Hepatocyte (in vitro differentiated cells): ENCODE results near the gene MPP3. TPM values are rescaled to one million over a fixed set of nuclear protein-coding genes. Genes with fewer than 3 reads are reported as not detected.

Experiments used
- DNase-seq: peaks from one replicate; pipeline ENCODE4 v3.0.0-alpha.2; 2016; ENCODE audit warnings: low spot score
- H2AFZ ChIP-seq: fragments of 200-600 bp; sonication (generic); 2 replicates; pipeline ENCODE4 v1.6.0; 2016; ENCODE audit warnings: antibody characterized with exemption, mild to moderate bottlenecking
- H3K27ac ChIP-seq: fragments of 200-600 bp; sonication (generic); 2 replicates; pipeline ENCODE4 v1.5.1; 2016; ENCODE audit warnings: mild to moderate bottlenecking
- H3K27me3 ChIP-seq: fragments of 200-600 bp; sonication (generic); 2 replicates; pipeline ENCODE4 v1.6.1; 2016
- H3K36me3 ChIP-seq: fragments of 200-600 bp; sonication (generic); replicated peaks from 2 replicates; pipeline ENCODE4 v1.5.1; 2016; ENCODE audit warnings: low read depth; ENCODE audit not compliant: insufficient read depth
- H3K4me1 ChIP-seq: fragments of 200-600 bp; sonication (generic); 2 replicates; pipeline ENCODE4 v1.5.1; 2016; ENCODE audit warnings: mild to moderate bottlenecking, moderate library complexity; ENCODE audit not compliant: insufficient read depth
- H3K4me2 ChIP-seq: fragments of 200-600 bp; sonication (generic); 2 replicates; pipeline ENCODE4 v1.6.0; 2016
- H3K4me3 ChIP-seq: fragments of 200-600 bp; sonication (generic); 2 replicates; pipeline ENCODE4 v1.5.1; 2016; ENCODE audit warnings: mild to moderate bottlenecking
- H3K79me2 ChIP-seq: fragments of 200-600 bp; sonication (generic); 2 replicates; pipeline ENCODE4 v1.6.0; 2017; ENCODE audit warnings: mild to moderate bottlenecking
- H3K9me2 ChIP-seq: fragments of 200-600 bp; sonication (generic); replicated peaks from 2 replicates; pipeline ENCODE4 v1.6.0; 2017; ENCODE audit warnings: mild to moderate bottlenecking; ENCODE audit not compliant: insufficient read depth
- H3K9me3 ChIP-seq: fragments of 200-600 bp; sonication (generic); 2 replicates; pipeline ENCODE4 v1.5.1; 2016; ENCODE audit warnings: low read depth, mild to moderate bottlenecking
- H4K20me1 ChIP-seq: fragments of 200-600 bp; sonication (generic); 2 replicates; pipeline ENCODE4 v1.6.0; 2016; ENCODE audit warnings: mild to moderate bottlenecking; ENCODE audit not compliant: insufficient read depth, poor library complexity, severe bottlenecking
- CTCF ChIP-seq: fragments of 200-600 bp; sonication (generic); IDR thresholded peaks from 2 replicates; pipeline ENCODE4 v1.5.1; 2016; ENCODE audit warnings: antibody characterized with exemption, mild to moderate bottlenecking; ENCODE audit not compliant: poor library complexity
- EZH2 ChIP-seq: fragments of 200-600 bp; sonication (generic); IDR thresholded peaks from 2 replicates; pipeline ENCODE4 v1.6.1; 2016; ENCODE audit warnings: antibody characterized with exemption, mild to moderate bottlenecking, borderline replicate concordance
- EZH2phosphoT487 ChIP-seq: fragments of 200-600 bp; sonication (generic); IDR thresholded peaks from one replicate; pipeline ENCODE4 v1.6.1; 2018; ENCODE audit warnings: antibody characterized with exemption, mild to moderate bottlenecking, low read depth, moderate library complexity; ENCODE audit not compliant: unreplicated experiment, severe bottlenecking
- WGBS: methylation state at CpG from one replicate; pipeline ENCODE4 v1.1.6; 2016; ENCODE audit warnings: low lambda C conversion rate; ENCODE audit errors: missing lambda C conversion rate; 5-methylcytosine and 5-hydroxymethylcytosine counted together
- polyA plus RNA-seq: library from polyadenylated mRNA; unstranded; fragments of >200 nt; fragmentation: Nextera tagmentation; extraction: Ambion mirVana; gene quantifications from 2 replicates; pipeline ENCODE4 v1.2.1, GENCODE V29; 2016
- total RNA-seq: library from RNA; depleted of rRNA; stranded (reverse); fragments of >200 nt; gene quantifications from 2 replicates; pipeline ENCODE4 v1.2.3, GENCODE V29; 2014

Gene MPP3
- total and polyA plus RNA-seq, 2 experiments from 2014 or later, result 3.2 to 5.1 TPM

DNA sequence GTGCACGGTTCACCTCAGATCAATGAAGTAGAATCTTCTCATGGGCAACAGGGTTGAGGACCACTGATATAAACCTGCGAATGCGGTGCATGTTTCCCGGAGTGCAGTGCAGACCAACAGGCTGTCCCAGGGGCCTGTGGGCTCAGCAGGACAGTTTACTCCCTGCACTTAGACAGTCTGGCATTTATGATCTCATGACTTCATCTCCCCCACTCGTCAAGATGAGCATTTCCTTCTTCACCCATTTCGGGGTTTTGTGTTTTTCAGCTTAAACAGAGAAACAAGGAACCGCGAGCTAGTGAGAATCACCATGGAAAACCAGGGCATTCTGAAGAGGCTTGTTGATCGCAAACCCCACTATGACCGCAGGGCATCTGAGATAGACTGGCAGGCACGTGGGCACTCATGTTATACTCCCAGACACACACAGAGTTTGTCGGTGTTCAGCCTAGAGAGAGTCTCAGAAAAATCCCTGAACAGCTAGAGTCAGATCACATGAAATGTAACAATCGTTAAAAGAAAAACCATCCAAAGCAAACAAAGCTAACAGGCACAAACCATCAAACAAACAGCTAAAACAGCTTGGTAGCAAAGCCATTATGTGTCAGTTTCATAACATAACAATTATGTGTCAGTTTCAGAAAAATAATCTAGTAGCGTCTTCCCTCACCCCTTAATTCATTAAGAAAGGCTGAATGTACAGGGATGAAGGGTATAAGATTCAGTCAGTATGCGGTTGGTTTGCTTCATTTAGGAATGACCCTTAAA, 49.8 kb downstream of the MPP3 start:
- Histone ChIP-seq H3K4me1 (peaks cover 11% of the 10 kb centered on the region), H3K27ac (no peak overlapping the region), H3K9me2 (no peaks in the 10 kb centered on the region), H2AFZ (no peak overlapping the region), H3K9me3 (no peaks in the 10 kb centered on the region), H3K4me2 (no peak overlapping the region), H3K79me2 (no peaks in the 10 kb centered on the region), H4K20me1 (no peaks in the 10 kb centered on the region), H3K4me3 (no peak overlapping the region), H3K27me3 (no peaks in the 10 kb centered on the region), H3K36me3 (no peaks in the 10 kb centered on the region)
- 85% methylated on average over 15 of the region's 15 CpGs for WGBS
- TF ChIP-seq CTCF (no peak), EZH2phosphoT487 (no peak), EZH2 (no peak)
- no peak for DNase-seq

DNA sequence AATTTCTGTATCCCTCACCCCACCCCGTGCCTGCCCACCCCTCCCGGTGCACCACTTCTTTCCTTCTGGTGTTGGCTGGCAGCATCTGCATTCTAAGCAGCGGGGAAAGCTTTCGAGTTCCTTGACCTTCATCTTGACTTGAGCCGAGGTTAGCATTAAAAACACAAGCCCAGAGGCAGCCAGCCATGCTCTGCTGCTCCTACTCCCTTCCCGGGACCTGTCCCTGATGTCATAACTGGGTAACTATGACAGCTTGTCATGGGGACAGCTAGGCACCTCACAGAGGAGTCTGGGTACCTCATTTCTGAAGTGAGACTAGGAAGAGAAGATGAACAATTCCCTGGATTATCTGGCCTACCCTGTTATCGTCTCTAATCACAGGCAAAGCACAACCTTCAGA, 52.8 kb downstream of the MPP3 start, which contains the start of gene CFAP97D1:
Gene CFAP97D1 (plus strand): TSS at position 301 of the 400 bp plus-strand sequence. CDS start 28 bp downstream, at position 329.
- no peak for DNase-seq
- TF ChIP-seq CTCF (no peak), EZH2phosphoT487 (no peak), EZH2 (no peak)
- WGBS, result 64% methylated on average over 7 of the region's 7 CpGs
- Histone ChIP-seq H3K27ac (peak within 1 kb of the TSS; percentile 99), H3K4me2 (peak within 1 kb of the TSS; percentile 95), H3K79me2 (peaks cover 27% of the 10 kb centered on the region), H3K9me2 (no peaks in the 10 kb centered on the region), H3K27me3 (no peaks in the 10 kb centered on the region), H3K36me3 (no peaks in the 10 kb centered on the region), H3K9me3 (no peaks in the 10 kb centered on the region), H3K4me3 (peak within 1 kb of the TSS; percentile 90), H4K20me1 (no peaks in the 10 kb centered on the region), H3K4me1 (peaks cover 19% of the 10 kb centered on the region), H2AFZ (peak within 1 kb of the TSS; percentile 83)

GRCh38 chr17:43779145-43780125, 53.5 kb downstream of the MPP3 start:
- Histone ChIP-seq H3K36me3 (no peaks in the 10 kb centered on the region), H3K4me2 (peak overlapping the region; percentile 95), H3K79me2 (peaks cover 30% of the 10 kb centered on the region), H3K9me2 (no peaks in the 10 kb centered on the region), H2AFZ (peak overlapping the region; percentile 83), H3K4me1 (peaks cover 19% of the 10 kb centered on the region), H4K20me1 (no peaks in the 10 kb centered on the region), H3K27me3 (no peaks in the 10 kb centered on the region), H3K9me3 (no peaks in the 10 kb centered on the region), H3K4me3 (peak overlapping the region; percentile 90), H3K27ac (peak overlapping the region; percentile 99)
- DNase-seq, result no peak
- no peak for TF ChIP-seq EZH2phosphoT487
- no peak for TF ChIP-seq EZH2
- TF ChIP-seq CTCF, result no peak
- 11% methylated on average over 25 of the region's 26 CpGs for WGBS
